Activated CD4-positive, CD25-positive, alpha-beta regulatory T cell treated with anti-CD3 and anti-CD28 coated beads, Interleukin-2, amount 50 U/mL, for 16 hours (primary cell): Measurements from ENCODE around the gene SNW1.
"Not testable (repeated sequence)": the region's sequence is repeated elsewhere in the genome, so short reads cannot be mapped to it uniquely, and the experiment has no call there.

Experiments used
- DNase-seq: peaks from one replicate; pipeline ENCODE4 v3.0.0-alpha.2; 2020; ENCODE audit warnings: low read depth, low spot score

SNW1 gene

DNA sequence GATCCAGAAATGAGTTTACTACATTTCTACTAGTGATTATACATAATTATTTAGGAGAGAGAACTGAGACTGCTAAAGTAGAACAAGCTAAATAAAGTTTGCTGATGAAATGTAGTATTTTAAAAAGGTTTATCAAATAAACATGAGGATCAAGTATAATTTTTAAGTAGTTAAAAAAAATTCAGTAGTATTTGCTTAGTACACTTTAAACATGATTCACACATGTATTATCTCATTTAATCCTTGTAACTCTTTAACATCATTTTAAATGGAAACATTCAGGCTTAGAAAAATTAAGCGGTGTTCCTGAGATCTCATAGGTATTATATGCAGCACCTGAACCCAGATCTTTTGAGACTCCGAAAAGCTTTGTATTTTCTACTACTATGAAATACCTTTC, 8.7 kb downstream of the SNW1 start:
- no peak for DNase-seq

DNA sequence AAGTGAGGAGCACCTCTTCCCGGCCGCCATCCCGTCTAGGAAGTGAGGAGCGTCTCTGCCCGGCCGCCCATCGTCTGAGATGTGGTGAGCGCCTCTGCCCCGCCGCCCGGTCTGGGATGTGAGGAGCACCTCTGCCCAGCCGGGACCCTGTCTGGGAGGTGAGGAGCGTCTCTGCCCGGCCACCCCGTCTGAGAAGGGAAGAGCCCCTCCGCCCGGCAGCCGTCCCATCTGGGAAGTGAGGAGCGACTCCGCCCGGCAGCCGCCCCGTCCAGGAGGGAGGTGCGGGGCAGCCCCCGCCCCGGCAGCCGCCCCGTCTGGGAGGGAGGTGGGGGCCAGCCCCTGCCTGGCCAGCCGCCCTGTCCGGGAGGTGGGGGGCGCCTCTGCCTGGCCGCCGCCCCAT, 13.5 kb downstream of the SNW1 start:
- not testable (repeated sequence) for DNase-seq

DNA sequence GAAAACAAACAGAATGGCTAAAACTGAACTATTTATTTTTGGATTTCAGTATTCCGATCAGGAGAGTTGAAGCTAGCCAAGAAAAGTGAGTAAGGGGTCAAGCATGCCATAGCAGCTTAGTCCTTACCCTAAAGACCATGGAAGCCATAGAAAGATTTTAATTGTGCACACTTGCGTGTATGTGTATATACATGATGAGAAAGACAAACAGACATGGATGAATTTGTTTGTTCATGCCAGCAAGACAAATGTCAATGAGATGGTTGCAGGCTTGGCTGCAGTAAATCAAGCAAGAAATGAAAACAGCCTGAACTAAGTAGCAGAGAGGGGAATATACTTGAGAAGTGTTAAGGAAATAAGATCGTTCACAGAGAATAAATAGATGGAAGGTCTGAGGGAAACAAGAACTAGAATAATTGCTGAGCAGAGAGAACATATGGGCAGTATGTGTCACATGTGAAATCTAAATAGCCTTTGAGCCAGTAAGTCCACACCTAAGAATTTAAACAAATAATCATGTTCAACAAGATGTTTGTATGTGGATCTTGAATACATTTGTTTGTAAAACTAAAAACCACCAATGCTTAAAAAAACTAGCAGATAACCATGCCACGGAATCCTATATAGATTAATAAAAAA, 14.8 kb downstream of the SNW1 start:
- DNase-seq, result no peak

DNA sequence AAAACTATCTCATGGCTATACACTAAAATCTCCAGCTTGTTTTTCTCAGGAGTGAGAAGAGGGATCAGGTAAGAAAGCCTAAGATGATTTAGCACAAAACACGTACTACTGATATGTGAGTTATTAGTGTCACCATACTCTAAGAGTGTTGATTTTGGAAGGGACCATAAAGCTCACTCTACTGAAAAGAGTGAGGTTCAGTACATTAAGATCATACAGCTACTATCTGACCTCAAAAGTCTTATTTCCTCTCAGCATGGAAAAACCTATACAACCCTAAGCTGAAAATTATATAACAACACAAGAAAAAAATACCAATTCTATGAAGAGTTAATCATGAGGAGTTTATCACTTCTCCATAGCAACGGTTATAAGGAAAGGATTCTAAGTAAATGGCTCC, 19.5 kb downstream of the SNW1 start:
- DNase-seq, result no peak

DNA sequence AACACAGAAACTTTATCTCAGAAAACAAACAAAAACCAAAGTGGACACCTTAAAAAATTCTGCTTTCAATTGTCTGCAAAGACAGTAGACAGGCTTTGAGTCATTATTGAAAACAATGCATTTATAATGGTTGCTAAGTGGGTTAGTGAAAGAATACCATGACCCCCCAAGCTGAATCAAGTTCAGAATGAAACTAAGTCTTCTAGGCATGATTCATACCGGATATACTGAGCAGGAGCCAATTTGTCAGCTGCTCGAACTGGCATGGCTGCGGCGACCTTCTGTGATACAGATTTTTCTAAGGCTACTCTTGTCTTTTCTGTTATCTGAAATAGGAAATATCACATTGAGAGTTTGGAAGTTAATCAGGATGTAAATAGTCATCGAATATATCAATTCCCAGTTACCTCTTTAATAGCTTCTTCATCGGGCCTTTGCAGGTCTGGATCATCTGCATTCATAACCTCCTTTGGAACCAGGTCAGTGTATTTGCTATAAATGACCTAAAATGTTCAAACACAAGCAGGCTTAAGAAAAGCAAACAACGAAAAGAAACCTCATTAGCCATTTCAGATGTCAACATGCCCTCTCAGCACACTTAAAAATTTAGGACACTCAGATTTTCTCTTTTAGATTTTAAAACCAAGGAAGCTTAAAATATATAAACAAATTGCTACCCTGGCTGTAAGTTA, 22.3 kb downstream of the SNW1 start:
- DNase-seq, result no peak

DNA sequence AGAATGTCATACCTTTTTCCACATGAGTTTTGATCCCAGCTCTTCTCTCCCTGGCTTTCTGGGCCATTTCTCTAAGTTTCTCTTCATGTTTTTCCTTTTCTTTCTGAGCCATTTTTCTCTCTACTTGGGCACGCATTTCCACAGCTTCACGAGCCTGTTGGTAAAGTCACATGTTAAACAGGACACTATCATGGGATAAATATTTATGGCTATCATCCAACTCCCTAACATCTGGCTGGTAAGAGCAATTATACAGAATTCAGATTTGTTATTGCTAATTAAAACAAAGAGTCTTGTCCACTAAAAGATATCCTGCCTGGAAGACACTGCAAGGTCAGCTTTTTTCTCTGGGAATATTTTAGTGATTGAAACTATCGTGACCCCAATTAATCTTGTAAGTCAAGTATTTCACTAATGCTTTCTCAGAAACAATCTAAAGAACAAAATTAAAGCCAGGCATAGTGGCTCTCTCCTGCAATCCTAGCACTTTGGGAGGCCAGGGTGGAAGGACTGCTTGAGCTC, 29.9 kb downstream of the SNW1 start:
- no peak for DNase-seq

DNA sequence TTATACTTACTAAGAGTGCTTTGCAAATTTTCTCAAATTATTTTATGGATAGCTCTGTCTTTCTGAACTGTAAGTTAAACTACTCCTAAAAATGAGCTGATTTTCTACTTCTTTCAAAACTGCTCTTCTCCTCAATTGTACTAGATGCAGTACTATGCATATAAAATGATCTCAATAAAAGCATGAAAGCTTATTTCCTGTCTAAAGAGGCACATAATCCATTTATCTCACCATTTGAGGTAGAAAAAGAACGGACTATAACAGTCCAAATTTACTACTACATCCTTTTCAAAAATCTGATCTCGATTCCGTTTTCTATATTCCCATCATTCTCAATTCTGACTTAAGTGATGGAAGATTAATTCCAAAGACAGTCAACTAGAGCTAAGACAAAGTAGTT, 38.7 kb downstream of the SNW1 start:
- DNase-seq, result no peak

DNA sequence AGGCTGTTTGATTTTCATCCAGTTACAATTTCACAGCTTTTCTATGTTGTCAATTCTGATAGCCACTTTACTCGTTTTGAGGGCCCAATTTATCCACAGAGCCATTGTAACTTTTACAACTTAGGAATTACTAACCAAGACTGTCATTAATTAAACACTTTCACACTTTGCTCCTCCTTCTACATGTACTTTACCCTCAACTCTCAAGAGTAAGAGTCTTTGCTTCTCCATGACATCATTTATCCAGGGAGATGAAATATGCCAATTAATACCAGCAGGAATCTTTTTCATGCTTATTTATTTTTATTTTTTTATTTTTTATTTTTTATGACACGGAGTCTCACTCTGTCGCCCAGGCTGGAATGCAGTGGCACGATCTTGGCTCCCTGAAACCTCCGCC, 39.5 kb downstream of the SNW1 start:
- no peak for DNase-seq

DNA sequence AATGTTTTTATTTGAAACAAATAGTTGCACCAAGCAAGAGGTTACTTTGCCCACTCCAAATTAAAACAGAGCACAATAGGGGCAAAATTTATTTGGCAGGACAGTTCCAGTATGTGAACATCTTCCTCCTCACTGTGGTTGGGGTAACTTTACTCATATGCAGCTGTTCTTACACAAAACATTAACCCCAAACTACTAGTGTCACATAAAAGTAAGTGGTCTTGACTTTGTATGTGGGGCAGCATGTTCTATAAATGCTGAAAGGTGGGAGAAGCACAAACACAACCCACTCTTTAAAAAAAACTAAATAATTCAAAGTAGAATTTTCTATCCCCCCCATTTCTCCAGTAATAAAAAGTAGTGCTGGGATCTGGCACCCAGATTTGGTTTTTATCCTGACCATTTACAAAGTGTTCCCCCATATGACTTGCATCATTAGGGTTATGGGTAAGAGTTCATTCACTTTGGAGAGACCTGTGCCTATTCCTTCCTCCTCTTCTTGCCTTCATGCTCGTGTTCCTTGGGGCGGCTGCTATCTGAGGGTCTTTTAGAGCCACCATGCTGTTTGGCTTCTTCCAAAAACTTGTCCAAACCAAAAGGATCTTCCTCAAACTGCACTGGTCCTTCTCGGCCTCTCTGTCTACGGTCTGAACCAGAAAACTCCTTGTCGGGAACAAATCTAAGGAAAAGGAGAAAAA, 43.2 kb downstream of the SNW1 start:
- no peak for DNase-seq

DNA sequence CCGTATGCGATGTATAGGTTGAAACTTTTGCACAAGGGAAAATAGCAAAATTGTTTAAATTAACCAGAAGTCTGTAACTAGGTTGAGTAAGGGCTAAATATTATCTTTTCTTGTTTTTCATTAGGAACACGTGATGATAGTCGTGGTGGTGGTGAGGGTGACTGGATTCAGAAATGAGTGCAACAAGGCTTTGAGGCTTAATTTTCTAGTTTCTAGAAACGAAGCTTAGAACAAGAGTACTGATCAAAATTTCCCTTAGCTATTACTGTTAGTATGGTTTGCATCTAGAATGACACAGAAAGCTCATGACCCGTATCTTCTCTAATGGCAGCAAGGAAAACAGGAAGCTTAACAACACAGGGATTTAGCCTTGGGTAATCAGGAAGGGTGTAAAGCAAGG, 46.0 kb downstream of the SNW1 start:
- DNase-seq, result no peak

DNA sequence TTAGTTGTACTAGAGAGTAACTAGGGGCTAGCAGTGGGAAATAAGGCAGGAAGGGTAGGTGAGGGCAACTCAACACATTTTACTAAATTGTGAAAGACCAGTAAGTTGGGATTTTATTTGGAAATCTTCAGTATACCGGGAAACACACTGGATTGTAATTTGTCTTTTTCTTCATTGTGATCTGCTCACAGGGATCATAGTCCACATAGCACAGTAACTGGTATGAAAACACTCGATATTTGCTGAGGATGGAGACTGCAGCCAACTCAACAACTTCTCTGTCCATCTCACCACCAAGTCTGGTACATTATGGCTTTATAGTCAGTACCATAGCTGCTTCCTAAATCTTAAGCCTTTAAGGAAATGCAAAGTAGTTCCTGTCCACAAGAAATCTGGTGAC, 50.6 kb downstream of the SNW1 start:
- DNase-seq, result no peak

DNA sequence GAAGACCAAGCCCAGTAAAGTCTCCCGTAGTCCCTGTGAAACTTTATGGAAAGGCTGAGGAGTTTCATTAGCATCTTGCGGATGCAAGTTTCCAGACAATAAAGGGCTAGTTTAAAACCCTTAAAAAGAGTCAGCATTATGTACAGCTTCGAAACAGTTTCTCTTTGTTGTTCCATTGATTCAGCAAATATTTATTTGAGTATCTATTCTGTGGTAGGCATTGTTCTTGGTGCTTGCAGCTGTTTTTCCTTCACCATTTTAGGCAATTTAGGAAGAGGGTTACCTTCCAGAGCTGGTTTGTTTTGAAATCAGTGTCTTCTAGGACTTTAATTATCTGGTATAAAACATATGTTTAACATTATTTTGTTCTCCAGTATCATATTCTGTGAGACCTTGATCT, 51.5 kb downstream of the SNW1 start:
- no peak for DNase-seq

DNA sequence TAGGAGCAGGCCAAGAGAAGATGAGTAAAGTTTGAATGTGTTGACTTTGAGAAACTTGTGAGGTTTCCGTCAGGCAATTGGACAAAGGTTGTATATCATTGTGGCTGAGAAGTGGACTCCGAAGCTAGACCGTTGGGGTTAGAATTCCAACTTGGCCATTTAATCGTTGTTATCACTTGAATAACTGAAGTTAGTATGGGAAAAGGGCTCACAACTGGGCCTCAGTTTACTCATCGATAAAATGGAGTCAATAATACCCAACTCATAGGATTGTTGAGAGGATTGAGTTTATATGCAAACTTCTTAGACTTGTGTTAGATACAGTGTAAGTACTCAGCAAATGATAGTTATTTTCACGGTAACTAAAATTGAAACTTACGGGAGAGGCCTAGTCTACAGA, 52.2 kb downstream of the SNW1 start:
- DNase-seq, result no peak

DNA sequence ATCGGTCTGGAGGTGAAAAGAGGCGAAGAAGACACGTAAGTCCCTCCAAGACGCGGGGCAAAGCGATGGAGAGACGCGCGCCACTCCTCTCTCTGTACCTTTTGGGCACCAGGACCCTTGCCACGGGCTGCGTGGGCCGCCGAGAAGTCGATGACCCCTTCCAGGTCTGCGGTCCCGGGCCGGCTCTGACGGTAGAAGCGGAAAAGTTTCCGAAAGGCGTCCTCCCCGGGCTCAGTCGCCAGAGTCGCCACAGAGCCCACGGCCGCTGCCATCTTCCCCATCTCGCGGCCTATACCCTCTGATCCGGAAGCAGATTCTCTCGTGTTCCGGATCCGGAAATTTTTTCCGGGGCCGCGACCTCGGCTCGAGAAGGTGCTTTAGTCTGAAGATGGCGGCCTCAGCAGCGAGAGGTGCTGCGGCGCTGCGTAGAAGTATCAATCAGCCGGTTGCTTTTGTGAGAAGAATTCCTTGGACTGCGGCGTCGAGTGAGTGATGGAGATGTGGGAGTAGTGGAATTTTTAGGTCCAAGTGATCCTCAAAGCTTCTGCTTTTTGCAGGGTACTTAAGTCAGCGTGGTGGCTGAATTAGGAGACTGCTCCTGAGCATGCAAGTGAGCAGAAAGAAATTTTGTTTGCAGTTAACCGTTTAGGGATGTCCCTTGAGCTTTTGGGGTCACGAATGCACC, 53.1 kb downstream of the SNW1 start, which contains the start of the genes ALKBH1 and SLIRP:
Gene ALKBH1 (minus strand): TSS at position 300 of the 685 bp plus-strand sequence. CDS start 19 bp downstream, at position 281.
Gene SLIRP (plus strand): TSS at position 380 of the 685 bp plus-strand sequence. CDS start 9 bp downstream, at position 389.
- peak; percentile 81 for DNase-seq

DNA sequence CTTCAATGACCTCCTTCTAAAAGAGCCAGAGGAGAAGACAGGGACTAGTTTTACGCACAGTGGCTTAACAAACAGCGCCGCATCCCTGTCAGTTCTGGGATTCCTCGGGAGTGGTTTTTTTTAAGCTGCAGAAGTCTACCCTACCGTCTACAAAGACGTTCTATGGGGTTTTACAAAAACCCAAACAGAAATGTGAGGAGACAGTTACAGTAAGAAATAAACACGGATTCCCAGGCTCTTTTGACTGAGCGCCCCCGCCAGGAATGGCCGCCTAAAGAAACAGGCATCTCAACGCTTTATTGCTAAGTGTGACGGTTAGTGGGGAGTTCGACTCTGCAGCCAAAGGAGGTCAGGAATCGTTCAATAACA, 53.6 kb downstream of the SNW1 start:
- DNase-seq, result no peak

DNA sequence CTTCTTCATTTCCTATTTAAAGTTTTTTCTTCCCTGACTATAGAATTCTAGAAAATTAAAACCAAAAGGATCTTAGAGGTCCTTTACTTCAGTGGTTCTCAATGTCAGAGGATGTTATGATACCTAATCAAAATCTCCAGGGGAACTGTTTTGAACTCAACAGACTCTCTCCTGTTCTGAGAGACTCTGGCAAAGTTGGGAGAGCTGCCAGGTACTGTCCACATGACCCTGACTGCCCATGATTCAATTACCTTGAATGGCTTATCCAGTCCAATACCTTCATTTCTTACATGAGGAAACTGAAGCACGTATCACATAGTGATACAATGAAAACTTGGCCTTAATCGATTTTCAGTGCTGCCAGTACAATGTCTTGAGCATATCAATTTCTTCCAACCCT, 69.7 kb downstream of the SNW1 start:
- DNase-seq, result no peak

DNA sequence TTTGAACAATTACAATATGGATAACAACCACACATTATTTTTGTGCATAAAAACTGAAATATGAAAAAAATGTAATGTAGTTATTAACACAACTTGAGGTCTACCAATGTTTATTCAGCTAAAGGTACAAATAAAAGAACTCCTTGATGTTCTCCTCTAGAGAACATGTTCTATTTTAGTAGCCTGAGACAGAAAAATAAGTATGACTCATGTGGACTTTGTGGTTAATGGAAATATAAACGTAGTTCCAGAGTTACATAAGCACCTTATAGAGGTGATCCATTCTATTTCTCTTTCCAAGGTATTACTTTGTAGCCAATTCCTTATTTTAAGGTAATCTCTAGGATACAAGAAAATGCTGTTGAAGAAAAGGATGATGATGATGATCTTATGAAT, 78.8 kb downstream of the SNW1 start:
- DNase-seq, result no peak

DNA sequence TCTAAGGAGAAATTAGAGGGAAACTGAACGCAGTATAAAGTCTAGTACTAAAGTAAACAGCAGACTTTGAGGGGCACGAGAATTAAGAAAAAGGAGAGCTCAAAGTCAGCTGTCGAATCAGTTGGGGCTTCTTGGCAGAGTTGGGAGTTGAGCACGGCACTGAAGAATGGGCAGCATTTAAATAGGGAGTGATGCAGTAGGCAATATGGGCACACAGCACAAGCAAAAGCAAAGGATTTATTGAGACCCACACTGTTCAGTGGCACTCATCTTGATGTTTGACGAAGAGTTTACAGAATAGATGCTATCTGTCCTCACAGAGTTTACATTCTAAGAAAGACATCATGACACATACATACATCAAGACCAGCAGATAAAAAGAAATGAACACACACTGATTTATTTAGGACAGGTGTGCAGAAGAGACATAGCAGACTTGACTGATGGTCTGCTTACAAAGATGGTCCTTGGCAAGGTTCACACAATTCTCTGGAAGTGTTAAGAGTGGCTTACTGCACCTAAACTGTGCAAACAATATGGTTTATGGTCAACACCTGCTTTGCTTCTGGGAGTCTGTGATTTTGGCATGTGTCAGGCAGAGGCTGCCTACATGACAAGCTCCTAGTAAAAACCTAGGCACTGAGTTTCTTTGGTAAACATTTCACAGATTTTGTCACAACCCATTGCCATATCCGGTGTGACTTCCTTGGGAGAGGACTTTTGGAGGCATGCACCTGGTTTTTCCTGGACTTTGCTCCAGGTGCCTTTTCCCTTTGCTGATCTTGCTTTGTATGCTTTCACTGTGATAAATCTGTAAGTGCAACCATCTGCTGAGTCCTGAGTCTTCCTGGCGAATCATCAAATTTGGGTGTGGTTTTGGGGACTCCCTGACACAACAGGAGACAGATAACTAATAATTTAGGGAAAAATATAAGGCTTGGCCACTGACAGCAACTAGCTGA, 79.5 kb downstream of the SNW1 start:
- no peak for DNase-seq

DNA sequence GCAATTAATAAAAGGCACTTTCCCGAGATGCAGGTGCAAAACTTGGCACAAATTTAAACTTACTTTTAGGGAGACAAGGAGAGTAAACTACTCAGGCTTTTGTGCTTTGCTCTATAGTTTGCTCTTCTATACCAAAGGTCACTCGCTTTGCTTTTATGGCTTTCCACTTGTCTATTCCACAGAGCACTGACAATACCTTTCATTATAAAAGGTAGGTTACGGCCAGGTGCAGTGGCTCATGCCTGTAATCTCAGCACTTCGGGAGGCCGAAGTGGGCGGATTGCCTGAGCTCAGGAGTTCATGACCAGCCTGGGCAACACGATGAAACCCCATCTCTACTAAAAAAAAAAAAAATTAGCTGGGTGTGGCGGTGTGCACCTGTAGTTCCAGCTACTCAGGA, 86.0 kb downstream of the SNW1 start:
- no peak for DNase-seq

DNA sequence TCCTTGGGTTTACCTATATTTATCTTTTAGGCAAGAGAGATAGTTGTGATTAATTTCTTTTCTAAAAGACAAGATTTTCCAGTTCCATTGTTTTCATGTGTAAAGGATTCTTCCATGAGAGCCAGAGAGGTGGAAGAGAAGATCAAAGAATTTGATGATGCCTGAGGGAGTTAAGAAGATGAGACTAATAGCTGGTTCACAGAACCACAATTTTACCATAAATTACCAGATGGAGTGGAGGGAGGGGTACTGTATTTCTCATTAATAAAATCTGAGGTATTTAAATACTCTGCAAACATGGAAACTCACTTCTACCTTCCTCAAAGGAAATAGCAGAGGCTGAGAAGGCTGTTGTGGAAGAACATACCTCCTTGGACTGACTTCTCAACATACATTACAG, 87.8 kb downstream of the SNW1 start:
- no peak for DNase-seq
